Effector memory CD8-positive, alpha-beta T cell (primary cell): ENCODE data around the gene XYLT1.

Experiments
- ATAC-seq: fragments of 150-1000 bp; cut with Tn5 transposase; replicated peaks from 2 replicates; pipeline ENCODE4 v1.10.0; 2021; ENCODE audit warnings: mild to moderate bottlenecking, moderate library complexity
- DNase-seq, 3 experiments: peaks; one replicate each; pipeline ENCODE4 v3.0.0; 2021
- H3K27ac Mint-ChIP-seq, 2 donors: one replicate each; pipeline ENCODE4 v1.8.0; 2022; ENCODE audit warnings: mild to moderate bottlenecking in 2 of 2, mixed read lengths in 2 of 2, moderate library complexity in 2 of 2
- H3K27me3 Mint-ChIP-seq, 2 donors: one replicate each; pipeline ENCODE4 v1.8.0; 2022; ENCODE audit warnings: mixed read lengths in 2 of 2
- H3K36me3 Mint-ChIP-seq: one replicate; pipeline ENCODE4 v1.8.0; 2022; ENCODE audit warnings: mild to moderate bottlenecking, moderate library complexity, mixed read lengths; ENCODE audit not compliant: insufficient read depth
- H3K4me1 Mint-ChIP-seq, 2 donors: one replicate each; pipeline ENCODE4 v1.8.0; 2022; ENCODE audit warnings: low read depth in 2 of 2, mixed read lengths in 2 of 2
- H3K4me3 Mint-ChIP-seq, 2 donors: one replicate each; pipeline ENCODE4 v1.8.0; 2022; ENCODE audit warnings: mild to moderate bottlenecking in 2 of 2, mixed read lengths in 2 of 2, moderate library complexity in 2 of 2
- H3K9me3 Mint-ChIP-seq, 2 donors: one replicate each; pipeline ENCODE4 v1.8.0; 2022; ENCODE audit warnings: mixed read lengths in 2 of 2

Gene XYLT1

GRCh38 chr16:17463335-17463734 is 7.4 kb downstream of the XYLT1 start:
- Mint-ChIP-seq H3K27ac (no peak overlapping the region), H3K4me3 (no peak overlapping the region), H3K36me3 (peaks cover 21% of the 10 kb centered on the region), H3K27me3 (no peaks in the 10 kb centered on the region), H3K4me1 (peaks cover 45 to 46% of the 10 kb centered on the region in 2 donors), H3K9me3 (no peaks in the 10 kb centered on the region)
- DNase-seq = no peak
- no peak for ATAC-seq

GRCh38 chr16:17461951-17462729 is 8.6 kb downstream of the XYLT1 start:
- peaks cover 34 to 38% of the 10 kb centered on the region in 2 donors for H3K4me1 Mint-ChIP-seq

DNA sequence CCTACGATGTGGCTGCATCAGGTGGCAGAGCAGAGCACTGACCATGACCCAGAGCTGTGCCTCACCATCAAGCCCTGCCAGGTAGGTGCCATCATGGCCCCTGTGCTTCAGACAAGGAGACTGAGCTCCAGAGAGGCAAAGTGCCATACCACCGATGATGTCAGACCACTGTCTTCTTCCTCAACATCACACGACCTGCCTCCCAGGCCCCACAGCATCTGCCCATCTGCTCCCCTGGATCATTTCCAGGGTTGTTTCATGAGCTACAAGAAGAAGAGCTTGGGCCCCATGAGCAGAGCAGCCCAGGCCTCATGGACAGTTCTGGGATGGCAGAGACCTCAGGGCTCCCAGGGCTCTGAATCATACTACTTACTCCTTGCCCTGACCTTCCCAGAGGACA is 9.9 kb downstream of the XYLT1 start:
- H3K4me3 Mint-ChIP-seq = no peak overlapping the region
- ATAC-seq (no peak), DNase-seq (no peak)
- no peaks in the 10 kb centered on the region for H3K9me3 Mint-ChIP-seq
- H3K27me3 Mint-ChIP-seq = no peaks in the 10 kb centered on the region
- peak overlapping the region in 1 of 2 donors; percentile 12 for H3K27ac Mint-ChIP-seq
- H3K36me3 Mint-ChIP-seq = peaks cover 17% of the 10 kb centered on the region
- H3K4me1 Mint-ChIP-seq = peaks cover 26 to 32% of the 10 kb centered on the region in 2 donors

More at GRCh38 chr16:17461951-17462729, 8.6 kb downstream of the XYLT1 start:
- H3K36me3 Mint-ChIP-seq = peaks cover 21% of the 10 kb centered on the region
- H3K27me3 Mint-ChIP-seq = no peaks in the 10 kb centered on the region
- H3K4me3 Mint-ChIP-seq = peak overlapping the region in 1 of 2 donors; percentile 24
- H3K9me3 Mint-ChIP-seq = no peaks in the 10 kb centered on the region
- ATAC-seq = peak; percentile 76
- H3K27ac Mint-ChIP-seq = peak overlapping the region in 1 of 2 donors; percentile 79
- no peak for DNase-seq

- peaks cover 22 to 32% of the 10 kb centered on the region in 2 donors for H3K4me1 Mint-ChIP-seq
- no peaks in the 10 kb centered on the region for H3K9me3 Mint-ChIP-seq
- peaks cover 18% of the 10 kb centered on the region for H3K36me3 Mint-ChIP-seq
- no peak for ATAC-seq
- H3K27ac Mint-ChIP-seq = peak overlapping the region in 1 of 2 donors; percentile 51
- H3K27me3 Mint-ChIP-seq = no peaks in the 10 kb centered on the region
- no peak overlapping the region for H3K4me3 Mint-ChIP-seq
- DNase-seq = no peak
Measured at GRCh38 chr16:17459903-17460521, 10.7 kb downstream of the XYLT1 start.

DNA sequence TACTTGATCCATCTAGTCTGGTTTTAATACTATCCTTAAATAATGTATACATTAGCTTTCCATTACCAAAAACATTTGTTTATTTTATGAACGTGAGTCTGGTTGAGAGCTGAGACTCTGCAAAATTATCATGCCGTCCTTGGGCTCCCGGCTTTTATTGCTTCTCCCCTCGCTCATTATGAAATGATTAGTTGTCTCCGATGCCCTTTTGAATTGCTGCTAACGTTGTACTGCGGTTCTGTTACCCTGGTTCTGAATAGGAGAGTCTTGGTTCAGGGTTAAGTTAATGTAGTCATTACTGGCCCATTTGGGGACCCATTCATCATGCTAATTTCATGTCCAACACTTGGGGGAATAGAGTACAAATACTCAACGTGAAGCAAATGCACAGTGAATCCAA is 12.8 kb downstream of the XYLT1 start:
- Mint-ChIP-seq H3K9me3 (no peaks in the 10 kb centered on the region), H3K27me3 (no peaks in the 10 kb centered on the region), H3K36me3 (peaks cover 13% of the 10 kb centered on the region), H3K27ac (no peak overlapping the region), H3K4me1 (peaks cover 26% of the 10 kb centered on the region in 2 donors), H3K4me3 (no peak overlapping the region)
- DNase-seq (no peak), ATAC-seq (no peak)

- H3K27me3 Mint-ChIP-seq = no peaks in the 10 kb centered on the region
- DNase-seq = no peak
- no peak overlapping the region for H3K4me3 Mint-ChIP-seq
- peaks cover 24 to 30% of the 10 kb centered on the region in 2 donors for H3K4me1 Mint-ChIP-seq
- peak overlapping the region in 1 of 2 donors; percentile 71 for H3K27ac Mint-ChIP-seq
- H3K9me3 Mint-ChIP-seq = no peaks in the 10 kb centered on the region
- peaks cover 13% of the 10 kb centered on the region for H3K36me3 Mint-ChIP-seq
- ATAC-seq = no peak
Measured at GRCh38 chr16:17457513-17457912, 13.2 kb downstream of the XYLT1 start.

DNA sequence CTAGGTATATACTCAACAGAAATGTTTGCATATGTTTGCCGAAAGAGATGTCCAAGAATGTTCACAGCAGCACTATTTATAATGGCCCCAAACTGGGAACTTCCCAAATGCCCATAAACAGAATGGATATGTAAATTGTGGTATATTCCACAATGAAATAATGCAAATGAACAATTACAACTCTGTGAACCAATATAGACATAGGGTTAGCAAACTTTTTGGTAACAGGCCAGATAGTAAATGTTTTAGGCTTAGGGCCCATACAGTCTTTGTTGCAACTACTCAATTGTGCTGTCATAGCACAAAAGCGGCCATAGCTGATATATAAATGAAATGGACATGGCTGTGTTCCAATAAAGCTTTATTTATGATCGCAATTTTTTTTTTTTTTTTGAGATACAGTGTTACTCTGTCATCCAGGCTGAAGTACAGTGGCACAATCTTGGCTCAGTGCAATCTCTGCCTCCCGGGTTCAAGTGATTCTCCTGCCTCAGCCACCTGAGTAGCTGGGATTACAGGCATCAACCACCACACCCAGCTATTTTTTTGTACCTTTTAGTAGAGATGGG is 16.5 kb downstream of the XYLT1 start:
- Mint-ChIP-seq H3K4me3 (no peak overlapping the region), H3K36me3 (peaks cover 14% of the 10 kb centered on the region), H3K27me3 (no peaks in the 10 kb centered on the region), H3K27ac (no peak overlapping the region), H3K4me1 (peaks cover 29 to 36% of the 10 kb centered on the region in 2 donors), H3K9me3 (no peaks in the 10 kb centered on the region)
- DNase-seq (no peak), ATAC-seq (no peak)

GRCh38 chr16:17453364-17454038 is 17.3 kb downstream of the XYLT1 start:
- no peaks in the 10 kb centered on the region for H3K27me3 Mint-ChIP-seq
- no peak overlapping the region for H3K27ac Mint-ChIP-seq
- peaks cover 36 to 44% of the 10 kb centered on the region in 2 donors for H3K4me1 Mint-ChIP-seq
- H3K9me3 Mint-ChIP-seq = no peaks in the 10 kb centered on the region
- H3K36me3 Mint-ChIP-seq = peaks cover 20% of the 10 kb centered on the region
- DNase-seq (no peak), ATAC-seq (no peak)
- H3K4me3 Mint-ChIP-seq = no peak overlapping the region

- no peaks in the 10 kb centered on the region for H3K9me3 Mint-ChIP-seq
- DNase-seq (no peak), ATAC-seq (no peak)
- no peaks in the 10 kb centered on the region for H3K27me3 Mint-ChIP-seq
- peak overlapping the region in 1 of 2 donors; percentile 41 for H3K27ac Mint-ChIP-seq
- no peak overlapping the region for H3K4me3 Mint-ChIP-seq
- peaks cover 38 to 48% of the 10 kb centered on the region in 2 donors for H3K4me1 Mint-ChIP-seq
- peaks cover 18% of the 10 kb centered on the region for H3K36me3 Mint-ChIP-seq
Measured at GRCh38 chr16:17452922-17453321, 17.8 kb downstream of the XYLT1 start.

- Mint-ChIP-seq H3K4me1 (peaks cover 40 to 52% of the 10 kb centered on the region in 2 donors), H3K9me3 (no peaks in the 10 kb centered on the region), H3K4me3 (peak overlapping the region; percentile 38 to 50), H3K36me3 (peaks cover 18% of the 10 kb centered on the region), H3K27ac (peak overlapping the region; percentile 39 to 78), H3K27me3 (no peaks in the 10 kb centered on the region)
- ATAC-seq (peak; percentile 11), DNase-seq (no peak)
Measured at GRCh38 chr16:17451843-17452242, 18.9 kb downstream of the XYLT1 start.

DNA sequence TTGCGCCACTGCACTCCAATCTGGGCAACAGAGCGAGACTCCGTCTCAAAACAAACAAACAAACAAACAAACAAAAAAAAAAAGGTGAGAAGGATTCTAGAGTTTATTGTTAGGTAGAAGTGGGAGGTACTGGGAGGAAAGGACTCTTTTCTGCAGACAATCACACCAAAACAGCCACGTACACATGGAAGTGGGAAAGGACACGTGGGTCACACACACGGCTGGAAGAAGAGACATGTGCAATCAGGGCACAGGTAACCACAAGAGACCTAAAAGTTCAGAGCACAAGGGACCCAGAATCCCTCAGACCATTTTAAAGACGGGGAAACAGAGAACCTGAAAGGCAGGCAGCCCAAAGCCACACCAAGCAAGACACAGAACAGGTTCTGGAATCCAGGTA is 20.5 kb downstream of the XYLT1 start:
- peaks cover 40 to 65% of the 10 kb centered on the region in 2 donors for H3K4me1 Mint-ChIP-seq
- ATAC-seq = no peak
- H3K36me3 Mint-ChIP-seq = peaks cover 15% of the 10 kb centered on the region
- no peaks in the 10 kb centered on the region for H3K9me3 Mint-ChIP-seq
- H3K27ac Mint-ChIP-seq = peak overlapping the region; percentile 94 to 96
- peak overlapping the region in 1 of 2 donors; percentile 76 for H3K4me3 Mint-ChIP-seq
- no peaks in the 10 kb centered on the region for H3K27me3 Mint-ChIP-seq
- DNase-seq = no peak

DNA sequence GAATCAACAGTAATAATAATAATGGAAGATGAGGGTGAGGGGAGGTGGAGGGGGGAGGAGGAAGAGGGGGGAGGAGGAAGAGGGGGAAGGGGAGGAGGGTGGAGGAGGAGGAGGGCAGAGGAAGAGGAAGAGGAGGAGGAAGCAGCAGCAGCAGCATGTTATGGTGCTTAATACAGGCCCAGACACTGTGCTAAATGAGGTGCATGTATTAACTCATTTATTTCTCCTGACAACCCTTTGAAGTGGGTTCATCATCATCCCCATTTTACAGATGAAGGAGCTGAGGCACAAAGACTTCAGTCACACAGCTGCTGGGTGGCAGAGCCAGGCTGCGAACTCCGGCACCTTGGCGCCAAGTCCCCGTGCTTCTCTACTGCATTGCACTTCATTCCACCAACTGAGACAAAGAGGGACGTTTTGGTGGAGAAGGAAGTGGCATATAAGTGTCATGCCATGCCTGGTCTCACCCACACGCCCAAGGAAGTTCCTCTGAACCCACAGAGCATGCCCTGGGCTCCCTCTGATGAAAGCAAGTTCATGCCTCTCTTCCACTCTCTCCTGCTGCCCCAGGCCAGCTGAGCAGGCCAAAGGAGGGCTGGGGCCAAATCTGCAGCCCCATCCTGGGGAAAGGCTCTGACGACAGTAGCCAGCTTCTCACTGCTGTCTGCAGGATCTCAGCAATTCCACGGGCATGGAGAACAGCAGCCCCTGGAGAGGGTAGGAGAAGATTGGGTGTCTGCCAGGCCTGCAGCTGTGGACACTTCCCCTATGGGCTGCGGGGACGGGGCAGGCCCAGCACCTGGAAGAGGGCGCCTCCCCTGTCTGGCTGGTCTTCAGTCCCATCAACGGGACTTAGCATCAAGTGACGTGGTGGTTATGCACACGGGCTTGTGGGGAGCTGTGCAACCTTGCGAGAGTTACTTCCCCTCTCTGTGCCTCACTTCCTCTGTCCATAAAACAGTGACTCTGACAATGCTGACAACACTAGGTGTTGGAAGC is 21.8 kb downstream of the XYLT1 start:
- ATAC-seq = peak; percentile 85
- Mint-ChIP-seq H3K27me3 (no peaks in the 10 kb centered on the region), H3K4me1 (peaks cover 40 to 71% of the 10 kb centered on the region in 2 donors), H3K36me3 (peaks cover 22% of the 10 kb centered on the region), H3K9me3 (no peaks in the 10 kb centered on the region), H3K27ac (peak overlapping the region; percentile 94 to 96), H3K4me3 (peak overlapping the region; percentile 73 to 76)
- DNase-seq = peak; percentile 51 to 59 (median 54)
